ENCODE measurements around the gene NPR1. TPM values are rescaled to one million over a fixed set of nuclear protein-coding genes. Genes with fewer than 3 reads are reported as not detected.

NPR1 gene
- 100 to 1,000 TPM in 3 of 4 donors, 10 to 100 TPM in 1; 87.3 to 203 (median 120) TPM for total RNA-seq

DNA sequence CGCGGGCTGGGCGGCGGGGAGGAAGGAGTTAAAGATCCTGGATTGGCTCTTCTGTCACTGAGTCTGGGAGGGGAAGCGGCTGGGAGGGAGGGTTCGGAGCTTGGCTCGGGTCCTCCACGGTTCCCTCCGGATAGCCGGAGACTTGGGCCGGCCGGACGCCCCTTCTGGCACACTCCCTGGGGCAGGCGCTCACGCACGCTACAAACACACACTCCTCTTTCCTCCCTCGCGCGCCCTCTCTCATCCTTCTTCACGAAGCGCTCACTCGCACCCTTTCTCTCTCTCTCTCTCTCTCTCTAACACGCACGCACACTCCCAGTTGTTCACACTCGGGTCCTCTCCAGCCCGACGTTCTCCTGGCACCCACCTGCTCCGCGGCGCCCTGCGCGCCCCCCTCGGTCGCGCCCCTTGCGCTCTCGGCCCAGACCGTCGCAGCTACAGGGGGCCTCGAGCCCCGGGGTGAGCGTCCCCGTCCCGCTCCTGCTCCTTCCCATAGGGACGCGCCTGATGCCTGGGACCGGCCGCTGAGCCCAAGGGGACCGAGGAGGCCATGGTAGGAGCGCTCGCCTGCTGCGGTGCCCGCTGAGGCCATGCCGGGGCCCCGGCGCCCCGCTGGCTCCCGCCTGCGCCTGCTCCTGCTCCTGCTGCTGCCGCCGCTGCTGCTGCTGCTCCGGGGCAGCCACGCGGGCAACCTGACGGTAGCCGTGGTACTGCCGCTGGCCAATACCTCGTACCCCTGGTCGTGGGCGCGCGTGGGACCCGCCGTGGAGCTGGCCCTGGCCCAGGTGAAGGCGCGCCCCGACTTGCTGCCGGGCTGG, at the start of gene NPR1:
Gene NPR1 (plus strand): TSS at position 170 of the 818 bp plus-strand sequence. CDS start 421 bp downstream, at position 591.
- ATAC-seq (ENCODE audit: low FRiP score) (peak; percentile 55), DNase-seq (ENCODE audit: low spot score) (no peak)
- TF ChIP-seq, protein P1, sequence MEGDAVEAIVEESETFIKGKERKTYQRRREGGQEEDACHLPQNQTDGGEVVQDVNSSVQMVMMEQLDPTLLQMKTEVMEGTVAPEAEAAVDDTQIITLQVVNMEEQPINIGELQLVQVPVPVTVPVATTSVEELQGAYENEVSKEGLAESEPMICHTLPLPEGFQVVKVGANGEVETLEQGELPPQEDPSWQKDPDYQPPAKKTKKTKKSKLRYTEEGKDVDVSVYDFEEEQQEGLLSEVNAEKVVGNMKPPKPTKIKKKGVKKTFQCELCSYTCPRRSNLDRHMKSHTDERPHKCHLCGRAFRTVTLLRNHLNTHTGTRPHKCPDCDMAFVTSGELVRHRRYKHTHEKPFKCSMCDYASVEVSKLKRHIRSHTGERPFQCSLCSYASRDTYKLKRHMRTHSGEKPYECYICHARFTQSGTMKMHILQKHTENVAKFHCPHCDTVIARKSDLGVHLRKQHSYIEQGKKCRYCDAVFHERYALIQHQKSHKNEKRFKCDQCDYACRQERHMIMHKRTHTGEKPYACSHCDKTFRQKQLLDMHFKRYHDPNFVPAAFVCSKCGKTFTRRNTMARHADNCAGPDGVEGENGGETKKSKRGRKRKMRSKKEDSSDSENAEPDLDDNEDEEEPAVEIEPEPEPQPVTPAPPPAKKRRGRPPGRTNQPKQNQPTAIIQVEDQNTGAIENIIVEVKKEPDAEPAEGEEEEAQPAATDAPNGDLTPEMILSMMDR (IDR thresholded peaks at IDR 0.05) = no peak

- ATAC-seq (ENCODE audit: low FRiP score) (no peak), DNase-seq (ENCODE audit: low spot score) (no peak)
- TF ChIP-seq, protein P1 (IDR thresholded peaks at IDR 0.05) = no peak
Observed at GRCh38 chr1:153629343-153629665, 49.2 kb upstream of the NPR1 start.

- no peak for ATAC-seq (ENCODE audit: low FRiP score)
- TF ChIP-seq, protein P1 (IDR thresholded peaks at IDR 0.05) = no peak
- no peak for DNase-seq (ENCODE audit: low spot score)
Observed at GRCh38 chr1:153629971-153630370, 48.5 kb upstream of the NPR1 start.

- no peak for DNase-seq (ENCODE audit: low spot score)
- TF ChIP-seq, protein P1 (IDR thresholded peaks at IDR 0.05) = no peak
- no peak for ATAC-seq (ENCODE audit: low FRiP score)
Observed at GRCh38 chr1:153630384-153630783, 48.1 kb upstream of the NPR1 start.

DNA sequence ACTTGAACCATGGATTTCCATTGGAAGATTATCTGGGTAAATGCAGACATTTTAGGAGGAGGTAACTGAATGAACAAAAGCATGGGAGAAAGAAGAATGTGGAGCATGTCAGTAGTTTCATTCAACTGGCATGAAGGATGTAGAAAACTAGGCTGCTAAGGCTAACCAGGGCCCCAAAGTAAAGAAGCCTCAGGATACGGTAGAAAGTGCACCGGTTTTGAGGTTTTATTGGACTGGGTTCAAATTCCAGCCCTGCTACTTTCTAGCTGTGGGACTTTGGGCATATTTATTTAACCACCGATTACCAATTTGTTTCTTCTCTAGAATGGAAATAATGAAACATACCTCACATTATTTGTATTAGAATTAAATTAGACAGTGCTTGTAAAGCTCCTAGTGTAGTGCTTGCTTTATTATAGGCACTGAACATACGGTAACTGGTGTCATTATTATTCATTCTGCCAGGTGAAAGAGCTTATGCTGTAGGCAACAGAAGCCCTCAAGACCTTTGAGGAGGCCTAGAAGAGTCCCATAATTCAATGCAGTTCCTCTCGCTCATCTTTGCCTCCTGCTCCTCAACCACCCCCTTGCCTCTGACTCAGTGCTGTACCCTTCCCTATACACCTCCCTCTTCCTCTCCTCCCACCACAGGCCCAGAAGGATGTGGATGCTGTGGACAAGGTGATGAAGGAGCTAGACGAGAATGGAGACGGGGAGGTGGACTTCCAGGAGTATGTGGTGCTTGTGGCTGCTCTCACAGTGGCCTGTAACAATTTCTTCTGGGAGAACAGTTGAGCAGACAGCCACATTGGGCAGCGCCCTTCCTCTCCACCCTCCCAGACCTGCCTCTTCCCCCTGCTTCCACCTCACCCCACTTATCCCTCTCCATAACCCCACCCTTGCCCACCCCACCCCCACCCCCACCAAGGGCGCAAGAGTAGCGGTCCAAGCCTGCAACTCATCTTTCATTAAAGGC, 47.2 kb upstream of the NPR1 start:
- DNase-seq (ENCODE audit: low spot score) (no peak), ATAC-seq (ENCODE audit: low FRiP score) (no peak)
- TF ChIP-seq, protein P1 (IDR thresholded peaks at IDR 0.05) = no peak

DNA sequence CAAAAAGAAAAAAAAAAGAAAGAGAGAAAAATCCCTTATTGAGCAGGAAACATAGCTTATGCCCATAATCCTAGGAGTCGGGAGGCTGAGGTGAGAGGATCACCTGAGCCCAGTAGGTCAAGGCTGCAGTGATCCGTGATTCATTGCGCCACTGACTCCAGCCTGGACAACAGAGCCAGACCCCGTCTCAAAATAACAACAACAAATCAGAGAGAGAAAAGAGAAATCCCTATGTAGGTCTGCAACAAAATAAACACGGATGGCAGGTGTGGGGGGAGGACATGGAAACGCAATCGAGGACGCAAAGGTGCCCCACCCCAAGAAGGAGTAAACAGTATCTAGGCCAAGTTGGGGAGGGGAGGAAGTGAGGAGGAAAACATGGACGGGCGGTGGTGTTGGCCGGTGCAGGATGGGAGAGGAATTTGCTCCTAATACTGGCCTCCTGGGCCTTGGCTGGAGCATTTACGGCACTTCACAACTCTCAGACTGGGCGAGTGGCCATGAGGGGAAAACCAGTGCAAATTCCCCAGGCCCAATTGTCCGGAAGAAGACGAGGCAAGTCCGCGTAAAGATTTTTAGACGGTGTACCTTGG, 45.2 kb upstream of the NPR1 start:
- DNase-seq (ENCODE audit: low spot score) (no peak), ATAC-seq (ENCODE audit: low FRiP score) (no peak)
- TF ChIP-seq, protein P1 (IDR thresholded peaks at IDR 0.05) = no peak

Data from omental fat pad (tissue), 4 donors.